ENCODE measurements around the gene RTN4RL2.

DNA sequence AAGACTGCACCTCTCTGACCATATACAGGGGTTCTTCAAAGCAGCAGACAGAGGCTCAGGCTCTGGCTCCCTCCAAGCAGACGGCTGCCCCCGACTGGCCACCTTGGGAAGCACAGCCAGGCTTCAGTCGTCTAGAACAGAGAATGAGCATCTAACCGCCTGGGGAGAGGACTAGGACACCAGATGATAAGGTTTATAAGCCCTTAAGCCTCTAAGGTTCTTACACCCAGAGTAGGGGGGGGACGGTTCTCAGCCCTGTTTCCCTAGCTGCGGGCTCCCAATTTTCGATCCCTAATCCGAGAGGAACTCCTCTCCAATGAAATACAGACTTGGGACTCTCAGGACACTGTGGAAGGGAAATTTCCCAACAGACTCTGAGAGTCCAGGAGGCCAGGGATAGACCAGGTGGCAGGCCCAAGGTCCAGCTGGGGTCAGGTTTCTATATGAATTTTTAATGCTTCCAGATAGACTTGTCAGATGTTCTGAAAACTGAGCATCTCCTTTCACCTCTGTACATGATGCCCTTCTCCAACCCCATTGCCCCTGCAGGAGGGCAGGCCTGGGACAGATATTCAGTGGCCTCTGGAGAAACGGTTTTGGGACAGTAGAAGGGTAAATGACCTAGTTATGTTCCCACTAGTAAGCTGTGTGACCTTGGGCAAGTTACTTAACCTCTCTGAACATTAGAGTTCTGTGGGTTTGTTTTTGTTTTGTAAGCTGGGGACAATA is 20.2 kb downstream of the RTN4RL2 start:
- no peak for TF ChIP-seq GATA1 (IDR thresholded peaks at IDR 0.05; ENCODE audit: low read depth, low read length)
- TF ChIP-seq POLR2A (IDR thresholded peaks at IDR 0.05; ENCODE audit: low read length), result no peak
